GM13976 (cell line): ENCODE measurements around the gene AGMO.

Experiments
- DNase-seq: peaks from one replicate; pipeline ENCODE4 v3.0.0; 2012; ENCODE audit warnings: low spot score
- CTCF ChIP-seq: IDR thresholded peaks from 2 replicates; pipeline ENCODE4 v1.5.1; 2012; ENCODE audit warnings: borderline replicate concordance, mild to moderate bottlenecking; ENCODE audit not compliant: insufficient read depth; ENCODE audit errors: extremely low read depth, missing control alignments, control extremely low read depth
- in situ Hi-C: fragments of 300-500 bp; cut with MboI; formaldehyde crosslinking; loops from one replicate; pipeline ENCODE4 v1.12.0; 2022; ENCODE audit warnings: low sequenced_read_pairs, mixed read lengths, inconsistent platforms; ENCODE audit not compliant: unreplicated experiment

AGMO gene

GRCh38 chr7:15459018-15459615, 102.7 kb downstream of the AGMO start:
- no peak for DNase-seq
- no peak for TF ChIP-seq CTCF
- in situ Hi-C loops, result no loop called here

- in situ Hi-C loops, result no loop called here
- DNase-seq, result no peak
- TF ChIP-seq CTCF, result no peak
Measured at GRCh38 chr7:15457990-15458955, 103.5 kb downstream of the AGMO start.

- in situ Hi-C loops, result no loop called here
- DNase-seq, result no peak
- no peak for TF ChIP-seq CTCF
Measured at GRCh38 chr7:15452670-15453069, 109.1 kb downstream of the AGMO start.

GRCh38 chr7:15446722-15447121, 115.1 kb downstream of the AGMO start:
- in situ Hi-C loops, result no loop called here
- DNase-seq, result no peak
- TF ChIP-seq CTCF, result no peak

GRCh38 chr7:15446280-15446679, 115.5 kb downstream of the AGMO start:
- no peak for TF ChIP-seq CTCF
- no peak for DNase-seq
- in situ Hi-C loops, result no loop called here

GRCh38 chr7:15441915-15442314, 119.9 kb downstream of the AGMO start:
- no peak for TF ChIP-seq CTCF
- DNase-seq, result no peak
- in situ Hi-C loops, result no loop called here
